HEK293 (cell line): ENCODE data around the gene MED15.

Experiments
- AEBP2 ChIP-seq: fragments of 450-650 bp; formaldehyde crosslinking; IDR thresholded peaks from 2 replicates; pipeline ENCODE4 v1.5.1; 2016; ENCODE audit warnings: missing biosample characterization, missing genetic modification characterization, borderline replicate concordance
- CTCF ChIP-seq: fragments of 450-650 bp; formaldehyde crosslinking; IDR thresholded peaks from 2 replicates; pipeline ENCODE4 v1.5.1; 2016; ENCODE audit warnings: missing biosample characterization, missing genetic modification characterization
- PRDM1 ChIP-seq: fragments of 450-650 bp; formaldehyde crosslinking; IDR thresholded peaks from 2 replicates; pipeline ENCODE4; 2016; ENCODE audit warnings: missing biosample characterization, missing genetic modification characterization
- PRDM6 ChIP-seq: fragments of 450-650 bp; formaldehyde crosslinking; IDR thresholded peaks from 2 replicates; pipeline ENCODE4 v1.5.1; 2017; ENCODE audit warnings: missing biosample characterization, missing genetic modification characterization
- RBAK ChIP-seq: fragments of 450-650 bp; formaldehyde crosslinking; IDR thresholded peaks from 2 replicates; pipeline ENCODE4 v1.5.1; 2016; ENCODE audit warnings: missing biosample characterization, missing genetic modification characterization
- SETDB1 ChIP-seq: IDR thresholded peaks from one replicate; pipeline ENCODE4 v1.6.1; 2017; ENCODE audit warnings: mild to moderate bottlenecking, low read length, moderate library complexity, mixed read lengths; ENCODE audit not compliant: insufficient read length
- TCF7L2 ChIP-seq: IDR thresholded peaks from 2 replicates; pipeline ENCODE4 v1.6.1; 2011; ENCODE audit warnings: low read depth, mild to moderate bottlenecking, inconsistent platforms, low read length, moderate library complexity, borderline replicate concordance
- YY1 ChIP-seq: fragments of 450-650 bp; formaldehyde crosslinking; IDR thresholded peaks from 2 replicates; pipeline ENCODE4 v1.5.1; 2018; ENCODE audit warnings: missing biosample characterization, missing genetic modification characterization
- ZBTB49 ChIP-seq: fragments of 450-650 bp; formaldehyde crosslinking; IDR thresholded peaks from 2 replicates; pipeline ENCODE4 v1.5.1; 2016; ENCODE audit warnings: missing biosample characterization, missing genetic modification characterization, low read depth
- ZNF785 ChIP-seq: fragments of 450-650 bp; formaldehyde crosslinking; IDR thresholded peaks from 2 replicates; pipeline ENCODE4 v1.5.1; 2016; ENCODE audit warnings: missing biosample characterization, missing genetic modification characterization

- no peak for TF ChIP-seq ZNF785
- no peak for TF ChIP-seq CTCF (tag by site-specific recombination)
- no peak for TF ChIP-seq SETDB1
- TF ChIP-seq YY1 (tag by site-specific recombination): no peak
- no peak for TF ChIP-seq PRDM6 (tag by site-specific recombination)
- no peak for TF ChIP-seq RBAK (tag by site-specific recombination)
- no peak for TF ChIP-seq ZBTB49 (tag by site-specific recombination)
- TF ChIP-seq TCF7L2: no peak
- TF ChIP-seq PRDM1 (tag by site-specific recombination): no peak
- TF ChIP-seq AEBP2 (tag by site-specific recombination): no peak
Measured at GRCh38 chr22:20490941-20491307, 16.5 kb upstream of the MED15 start.
